Astrocyte of the spinal cord (primary cell): Measurements from ENCODE around the gene LSS.

Experiments
- DNase-seq: peaks from one replicate; pipeline ENCODE4 v3.0.0; 2011; ENCODE audit warnings: low read depth, low spot score
- H3K4me3 ChIP-seq: 2 replicates; pipeline ENCODE4 v1.5.1; 2011; ENCODE audit warnings: low read depth, mild to moderate bottlenecking, low read length, moderate library complexity
- in situ Hi-C: cut with HindIII; loops from 2 replicates; pipeline ENCODE4 v1.10.0; 2017; ENCODE audit warnings: low sequenced_read_pairs
- TF ChIP-seq, protein P1 (sequence below): IDR thresholded peaks from 2 replicates; pipeline ENCODE4 v1.5.1; 2012; ENCODE audit warnings: low read depth, mild to moderate bottlenecking, low read length, inconsistent platforms

The LSS gene

DNA sequence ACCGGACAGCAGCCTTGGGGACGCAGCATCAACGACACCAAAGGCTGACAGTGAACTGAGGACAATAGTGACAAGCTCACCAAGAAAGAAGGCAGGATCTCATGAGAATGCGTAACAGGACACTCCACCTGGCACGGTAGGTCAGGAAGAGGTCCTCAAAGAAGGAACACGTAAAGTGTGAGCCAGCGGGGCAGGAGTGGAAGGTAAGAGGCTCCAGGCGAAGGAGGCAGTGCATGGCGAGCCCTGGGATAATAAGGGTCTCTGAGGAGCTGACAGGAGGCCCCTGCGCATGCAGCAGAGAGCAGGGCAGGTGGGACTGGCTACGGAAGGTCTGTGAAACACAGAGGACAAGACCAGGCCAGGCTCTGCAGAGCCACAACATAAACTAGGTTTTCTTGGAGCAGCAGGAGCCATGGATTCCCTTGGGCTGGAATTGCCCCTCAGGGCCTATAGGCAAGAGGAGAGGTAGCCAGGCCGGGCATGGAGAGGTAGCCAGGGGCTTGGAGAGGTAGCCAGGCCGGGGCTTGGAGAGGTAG lies 8.2 kb downstream of the LSS start:
- TF ChIP-seq, protein P1, sequence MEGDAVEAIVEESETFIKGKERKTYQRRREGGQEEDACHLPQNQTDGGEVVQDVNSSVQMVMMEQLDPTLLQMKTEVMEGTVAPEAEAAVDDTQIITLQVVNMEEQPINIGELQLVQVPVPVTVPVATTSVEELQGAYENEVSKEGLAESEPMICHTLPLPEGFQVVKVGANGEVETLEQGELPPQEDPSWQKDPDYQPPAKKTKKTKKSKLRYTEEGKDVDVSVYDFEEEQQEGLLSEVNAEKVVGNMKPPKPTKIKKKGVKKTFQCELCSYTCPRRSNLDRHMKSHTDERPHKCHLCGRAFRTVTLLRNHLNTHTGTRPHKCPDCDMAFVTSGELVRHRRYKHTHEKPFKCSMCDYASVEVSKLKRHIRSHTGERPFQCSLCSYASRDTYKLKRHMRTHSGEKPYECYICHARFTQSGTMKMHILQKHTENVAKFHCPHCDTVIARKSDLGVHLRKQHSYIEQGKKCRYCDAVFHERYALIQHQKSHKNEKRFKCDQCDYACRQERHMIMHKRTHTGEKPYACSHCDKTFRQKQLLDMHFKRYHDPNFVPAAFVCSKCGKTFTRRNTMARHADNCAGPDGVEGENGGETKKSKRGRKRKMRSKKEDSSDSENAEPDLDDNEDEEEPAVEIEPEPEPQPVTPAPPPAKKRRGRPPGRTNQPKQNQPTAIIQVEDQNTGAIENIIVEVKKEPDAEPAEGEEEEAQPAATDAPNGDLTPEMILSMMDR = no peak
- in situ Hi-C loops = no loop called here
- no peak for DNase-seq
- no peak overlapping the region for H3K4me3 ChIP-seq

GRCh38 chr21:46219591-46220239 lies 8.9 kb downstream of the LSS start:
- no peak overlapping the region for H3K4me3 ChIP-seq
- DNase-seq = no peak
- in situ Hi-C loops = no loop called here

DNA sequence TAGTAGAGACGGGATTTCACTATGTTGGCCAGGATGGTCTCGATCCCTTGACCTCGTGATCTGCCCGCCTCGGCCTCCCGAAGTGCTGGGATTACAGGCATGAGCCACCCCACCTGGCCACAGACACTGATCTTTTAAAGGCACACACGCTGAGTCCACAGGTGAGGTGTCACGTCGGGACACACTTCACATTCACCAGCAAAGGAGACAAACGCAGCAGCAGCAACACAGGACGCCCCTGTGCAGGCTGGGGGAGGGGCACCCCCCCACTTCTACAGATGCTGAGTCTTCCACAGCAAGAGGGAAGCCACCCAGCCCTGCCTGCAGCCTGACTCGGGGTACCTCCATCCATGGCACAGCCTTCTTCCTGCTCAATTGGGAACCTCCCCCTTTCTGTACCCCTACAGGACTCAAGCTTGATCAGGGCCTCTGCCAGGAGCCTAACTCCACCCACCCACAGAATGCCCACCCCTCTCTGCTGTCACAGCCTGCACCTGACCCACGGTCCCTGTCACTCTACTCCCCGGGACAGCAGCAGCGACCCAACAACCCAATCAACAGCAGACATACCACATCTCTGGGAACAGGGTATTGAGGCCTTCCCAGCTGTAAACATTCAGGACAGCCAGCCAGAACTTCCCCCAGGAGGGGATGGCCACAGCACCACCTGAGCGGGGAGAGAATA lies 9.5 kb downstream of the LSS start:
- in situ Hi-C loops = no loop called here
- H3K4me3 ChIP-seq = no peak overlapping the region
- no peak for DNase-seq
- TF ChIP-seq, protein P1 = no peak

More at GRCh38 chr21:46219591-46220239, 8.9 kb downstream of the LSS start:
- TF ChIP-seq, protein P1 = no peak

GRCh38 chr21:46217511-46218196 lies 10.9 kb downstream of the LSS start:
- TF ChIP-seq, protein P1 = no peak

GRCh38 chr21:46216132-46216747 lies 12.3 kb downstream of the LSS start:
- TF ChIP-seq, protein P1 = no peak
- in situ Hi-C loops = no loop called here
- no peak for DNase-seq
- no peak overlapping the region for H3K4me3 ChIP-seq

More at GRCh38 chr21:46217511-46218196, 10.9 kb downstream of the LSS start:
- no peak overlapping the region for H3K4me3 ChIP-seq
- in situ Hi-C loops = no loop called here
- no peak for DNase-seq

DNA sequence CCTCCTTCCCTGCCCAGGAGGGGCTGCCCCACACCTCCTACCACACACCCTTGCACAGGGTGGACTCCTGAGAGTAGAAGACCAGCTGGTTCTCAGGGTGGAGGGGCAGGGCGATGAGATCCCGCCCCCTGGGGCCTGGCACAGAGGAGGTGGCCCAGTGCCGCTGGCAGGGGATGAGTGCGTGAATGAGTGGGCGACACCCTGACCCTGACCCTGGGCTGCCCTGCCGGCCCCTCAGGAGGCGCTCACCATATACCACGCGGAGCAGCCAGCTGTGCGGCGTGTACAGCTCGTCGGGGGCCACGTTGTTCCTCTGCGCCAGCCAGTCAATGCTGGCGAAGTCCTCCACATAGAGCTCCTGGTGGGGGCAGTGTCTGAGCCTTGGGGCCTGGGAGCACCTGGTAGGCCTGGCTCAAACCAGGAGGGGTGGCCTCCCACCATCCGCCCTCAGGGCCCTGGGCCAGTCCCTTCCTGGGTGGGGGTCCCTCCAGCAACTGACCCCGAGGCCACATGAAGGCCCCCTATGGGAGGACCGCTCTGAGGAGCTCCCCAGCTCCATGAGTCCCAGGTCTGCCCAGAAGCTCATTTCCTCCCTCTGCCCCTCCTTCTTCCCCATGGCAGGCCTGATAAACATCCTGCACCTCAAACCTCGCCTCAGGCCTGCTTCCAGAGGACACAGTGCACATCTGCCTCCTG lies 13.0 kb downstream of the LSS start:
- in situ Hi-C loops = no loop called here
- no peak overlapping the region for H3K4me3 ChIP-seq
- no peak for DNase-seq
- TF ChIP-seq, protein P1 = no peak
